Gastroesophageal sphincter (tissue), 3 donors: ENCODE data around the gene SLC6A5.

ENCODE experiments used
- CTCF ChIP-seq, 4 experiments: fragments of 200-600 bp in 2 of 4; fragments of 450-650 bp in 2 of 4; sonication (generic) in 1 of 4; IDR thresholded peaks; one replicate each; pipeline ENCODE4 v1.5.1; 2017 to 2019; ENCODE audit warnings: antibody characterized with exemption in 4 of 4, mild to moderate bottlenecking in 2 of 4, moderate library complexity in 2 of 4
- EP300 ChIP-seq: sonication (generic); formaldehyde crosslinking; IDR thresholded peaks from one replicate; pipeline ENCODE4 v1.6.1; 2017; ENCODE audit warnings: antibody characterized with exemption, mild to moderate bottlenecking
- POLR2A ChIP-seq, 2 donors: fragments of 450-650 bp; IDR thresholded peaks; one replicate each; pipeline ENCODE4 v1.6.1; 2017; ENCODE audit warnings: antibody characterized with exemption in 2 of 2, mild to moderate bottlenecking in 2 of 2, moderate library complexity in 1 of 2

- no peak for TF ChIP-seq POLR2A (IDR thresholded peaks at IDR 0.05)
- no peak for TF ChIP-seq CTCF (IDR thresholded peaks at IDR 0.05)
- no peak for TF ChIP-seq EP300
These were observed 37.5 kb upstream of the SLC6A5 start for GRCh38 chr11:20561915-20562314.
